ENCODE data around the gene TMOD1. TPM values are rescaled to one million over a fixed set of nuclear protein-coding genes. Genes with fewer than 3 reads are reported as not detected.

Gene TMOD1
- total RNA-seq, 4 donors from 2014 or later: 33.4 to 38.6 (median 37.0) TPM

DNA sequence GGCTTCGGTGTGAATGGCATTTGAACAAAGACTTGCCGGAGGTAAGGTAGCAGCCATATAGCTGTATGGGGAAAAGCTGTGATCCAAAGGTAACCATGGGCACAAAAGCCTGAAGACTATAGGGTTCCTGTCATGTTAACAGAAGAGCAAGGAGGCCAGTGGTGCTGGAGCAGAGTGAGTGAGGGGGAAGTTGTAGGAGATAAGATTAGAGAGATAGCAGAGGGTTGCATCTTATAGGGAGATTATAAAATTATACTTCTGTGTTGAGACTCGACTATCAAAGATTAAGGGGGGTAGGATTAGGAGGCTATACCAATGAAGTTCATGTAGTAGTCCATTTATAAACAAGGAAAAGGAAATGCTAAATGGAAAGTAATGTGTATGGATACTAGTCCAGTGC, 135.4 kb downstream of the TMOD1 start:
- Histone ChIP-seq H3K36me3 (no peaks in the 10 kb centered on the region), H3K9me3 (no peaks in the 10 kb centered on the region), H3K27ac (no peak overlapping the region), H3K27me3 (no peaks in the 10 kb centered on the region), H3K4me3 (replicated peaks in 1 of 3) (no peak overlapping the region), H3K4me1 (peaks cover 19 to 47% of the 10 kb centered on the region in 2 donors)
- no peak for DNase-seq
- intact Hi-C loops (cut with DNase I): no loop called here
- TF ChIP-seq, protein P1, sequence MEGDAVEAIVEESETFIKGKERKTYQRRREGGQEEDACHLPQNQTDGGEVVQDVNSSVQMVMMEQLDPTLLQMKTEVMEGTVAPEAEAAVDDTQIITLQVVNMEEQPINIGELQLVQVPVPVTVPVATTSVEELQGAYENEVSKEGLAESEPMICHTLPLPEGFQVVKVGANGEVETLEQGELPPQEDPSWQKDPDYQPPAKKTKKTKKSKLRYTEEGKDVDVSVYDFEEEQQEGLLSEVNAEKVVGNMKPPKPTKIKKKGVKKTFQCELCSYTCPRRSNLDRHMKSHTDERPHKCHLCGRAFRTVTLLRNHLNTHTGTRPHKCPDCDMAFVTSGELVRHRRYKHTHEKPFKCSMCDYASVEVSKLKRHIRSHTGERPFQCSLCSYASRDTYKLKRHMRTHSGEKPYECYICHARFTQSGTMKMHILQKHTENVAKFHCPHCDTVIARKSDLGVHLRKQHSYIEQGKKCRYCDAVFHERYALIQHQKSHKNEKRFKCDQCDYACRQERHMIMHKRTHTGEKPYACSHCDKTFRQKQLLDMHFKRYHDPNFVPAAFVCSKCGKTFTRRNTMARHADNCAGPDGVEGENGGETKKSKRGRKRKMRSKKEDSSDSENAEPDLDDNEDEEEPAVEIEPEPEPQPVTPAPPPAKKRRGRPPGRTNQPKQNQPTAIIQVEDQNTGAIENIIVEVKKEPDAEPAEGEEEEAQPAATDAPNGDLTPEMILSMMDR (IDR thresholded peaks at IDR 0.05): no peak
- 85 to 90% methylated on average over 3 of the region's 3 CpGs for WGBS, 2 donors

DNA sequence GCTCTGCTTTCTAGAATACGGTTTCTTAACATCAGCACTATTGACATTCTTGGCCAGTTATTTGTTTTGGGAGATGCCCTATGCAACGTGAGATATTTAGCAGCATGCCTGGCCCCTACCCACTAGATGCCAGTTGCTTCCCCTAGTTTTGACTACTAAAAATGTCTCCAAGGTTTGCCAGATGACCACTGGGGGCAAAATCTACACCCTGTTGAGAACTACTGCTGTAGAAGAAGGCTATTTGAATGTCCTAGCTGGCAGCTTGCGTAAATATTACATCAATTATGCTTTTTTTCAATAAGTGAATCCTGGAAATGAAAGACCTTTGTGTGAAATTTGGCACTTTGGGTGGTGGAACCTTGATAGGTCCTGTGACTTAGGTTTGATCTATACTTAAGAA, 137.2 kb downstream of the TMOD1 start:
- TF ChIP-seq, protein P1 (IDR thresholded peaks at IDR 0.05): peak in 1 of 6 experiments; percentile 10
- no peak for TF ChIP-seq POLR2A (IDR thresholded peaks at IDR 0.05)
- 68 to 78% methylated on average over 3 of the region's 3 CpGs for WGBS, 2 donors
- intact Hi-C loops (cut with DNase I): no loop called here
- peaks cover 3 to 5% of the 10 kb centered on the region in 2 donors for H3K36me3 ChIP-seq
- no peak for DNase-seq
- no peak overlapping the region for H3K27ac ChIP-seq
- no peaks in the 10 kb centered on the region for H3K27me3 ChIP-seq
- no peaks in the 10 kb centered on the region for H3K9me3 ChIP-seq
- H3K4me1 ChIP-seq: peaks cover 19 to 44% of the 10 kb centered on the region in 2 donors
- no peak overlapping the region for H3K4me3 ChIP-seq (replicated peaks in 1 of 3)

DNA sequence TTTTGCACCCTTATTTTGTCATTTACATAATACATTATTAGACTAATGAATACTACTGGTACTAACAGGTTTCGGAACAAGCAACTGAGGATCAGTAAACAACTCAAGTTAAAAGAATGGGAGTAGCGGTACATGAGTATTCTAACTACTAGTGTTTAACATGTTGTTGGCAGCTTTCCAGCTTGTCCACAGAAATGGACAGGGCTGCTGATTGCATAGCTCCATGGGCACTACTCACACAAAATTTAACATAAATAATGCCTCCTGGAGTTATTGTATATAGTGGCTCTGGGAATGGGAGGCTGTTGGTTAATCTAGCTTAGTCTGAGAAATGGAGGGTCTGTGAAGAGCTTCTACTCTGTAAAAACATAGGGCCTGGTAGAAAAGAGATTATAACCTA, 138.9 kb downstream of the TMOD1 start:
- H3K4me3 ChIP-seq (replicated peaks in 1 of 3): no peak overlapping the region
- TF ChIP-seq, protein P1 (IDR thresholded peaks at IDR 0.05): no peak
- peaks cover 3 to 15% of the 10 kb centered on the region in 2 donors for H3K36me3 ChIP-seq
- no peaks in the 10 kb centered on the region for H3K9me3 ChIP-seq
- WGBS, 2 donors: 93 to 94% methylated on average over 2 of the region's 2 CpGs
- intact Hi-C loops (cut with DNase I): no loop called here
- H3K4me1 ChIP-seq: peaks cover 8 to 33% of the 10 kb centered on the region in 2 donors
- H3K27ac ChIP-seq: no peak overlapping the region
- no peak for DNase-seq
- no peaks in the 10 kb centered on the region for H3K27me3 ChIP-seq

DNA sequence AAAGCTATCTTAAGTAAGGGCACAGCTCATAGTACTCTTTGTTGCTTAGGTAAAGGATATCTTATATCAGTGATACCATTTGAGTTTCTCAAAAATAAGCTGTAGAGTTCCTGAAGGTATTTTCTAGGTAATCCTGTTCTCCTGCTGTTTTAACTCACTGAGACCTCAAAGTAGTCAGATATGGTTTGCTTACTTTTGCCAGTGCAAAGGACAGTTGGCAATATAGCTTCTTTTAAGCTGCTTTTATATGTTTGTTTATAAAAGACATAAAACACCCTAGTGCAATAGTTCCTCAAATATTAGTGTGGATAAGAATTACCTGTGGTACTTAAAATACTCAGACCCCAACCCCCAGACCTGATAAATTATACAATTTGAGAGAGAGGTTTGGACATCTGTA, 144.3 kb downstream of the TMOD1 start:
- DNase-seq: no peak
- peaks cover 15 to 20% of the 10 kb centered on the region in 2 donors for H3K36me3 ChIP-seq
- intact Hi-C loops (cut with DNase I): no loop called here
- H3K27ac ChIP-seq: no peak overlapping the region
- H3K4me1 ChIP-seq: no peaks in the 10 kb centered on the region
- H3K27me3 ChIP-seq: no peaks in the 10 kb centered on the region
- TF ChIP-seq, protein P1 (IDR thresholded peaks at IDR 0.05): no peak
- TF ChIP-seq POLR2A (IDR thresholded peaks at IDR 0.05): no peak
- H3K9me3 ChIP-seq: no peaks in the 10 kb centered on the region
- H3K4me3 ChIP-seq (replicated peaks in 1 of 3): no peak overlapping the region

DNA sequence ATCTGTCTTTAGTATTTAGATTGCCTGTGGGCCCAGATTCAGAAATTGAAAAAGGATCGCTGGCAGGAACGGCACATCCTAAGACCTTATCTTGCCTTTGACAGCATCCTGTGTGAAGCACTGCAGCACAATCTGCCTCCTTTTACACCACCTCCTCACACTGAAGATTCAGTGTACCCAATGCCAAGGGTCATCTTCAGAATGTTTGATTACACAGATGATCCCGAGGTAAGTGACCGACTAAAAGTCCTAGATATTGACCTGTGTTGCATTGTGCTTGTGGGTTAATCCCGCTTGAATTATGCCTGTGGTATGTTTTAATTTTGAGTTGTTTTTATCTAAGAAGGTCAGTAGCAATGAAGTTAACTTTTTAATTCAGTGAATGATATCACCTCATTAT, 146.5 kb downstream of the TMOD1 start:
- H3K27me3 ChIP-seq: no peaks in the 10 kb centered on the region
- no peaks in the 10 kb centered on the region for H3K4me1 ChIP-seq
- no peak for DNase-seq
- peaks cover 15 to 18% of the 10 kb centered on the region in 2 donors for H3K36me3 ChIP-seq
- no peak overlapping the region for H3K27ac ChIP-seq
- no peaks in the 10 kb centered on the region for H3K9me3 ChIP-seq
- WGBS, 2 donors: 95 to 97% methylated on average over 5 of the region's 5 CpGs
- intact Hi-C loops (cut with DNase I): no loop called here
- TF ChIP-seq POLR2A (IDR thresholded peaks at IDR 0.05): no peak
- TF ChIP-seq, protein P1 (IDR thresholded peaks at IDR 0.05): no peak
- H3K4me3 ChIP-seq (replicated peaks in 1 of 3): no peak overlapping the region

Other genes with a start within 250 kb of the TMOD1 start
- gene CCDC180, start 194.0 kb upstream of the TMOD1 start, total RNA-seq: 10 to 100 TPM in 3 of 4 donors, 1 to 10 TPM in 1; 5.2 to 33.0 (median 11.0) TPM
- gene TDRD7, start 89.6 kb upstream of the TMOD1 start, total RNA-seq: 10 to 100 TPM in 3 of 4 donors, 1 to 10 TPM in 1; 9.9 to 12.8 (median 11.4) TPM
- gene TSTD2, start 131.7 kb downstream of the TMOD1 start, total RNA-seq: 10 to 100 TPM; 34.1 to 53.1 (median 34.7) TPM
- 10 to 100 TPM; 25.7 to 40.4 (median 28.8) TPM for gene NCBP1, start 132.2 kb downstream of the TMOD1 start, total RNA-seq
- gene XPA, start 195.7 kb downstream of the TMOD1 start, total RNA-seq: 10 to 100 TPM; 25.6 to 42.5 (median 35.8) TPM

Data from thyroid gland (tissue), 4 donors.